ENCODE data around the gene SNIP1.
"Not testable (repeated sequence)": the region's sequence is repeated elsewhere in the genome, so short reads cannot be mapped to it uniquely, and the experiment has no call there.

SNIP1 gene

DNA sequence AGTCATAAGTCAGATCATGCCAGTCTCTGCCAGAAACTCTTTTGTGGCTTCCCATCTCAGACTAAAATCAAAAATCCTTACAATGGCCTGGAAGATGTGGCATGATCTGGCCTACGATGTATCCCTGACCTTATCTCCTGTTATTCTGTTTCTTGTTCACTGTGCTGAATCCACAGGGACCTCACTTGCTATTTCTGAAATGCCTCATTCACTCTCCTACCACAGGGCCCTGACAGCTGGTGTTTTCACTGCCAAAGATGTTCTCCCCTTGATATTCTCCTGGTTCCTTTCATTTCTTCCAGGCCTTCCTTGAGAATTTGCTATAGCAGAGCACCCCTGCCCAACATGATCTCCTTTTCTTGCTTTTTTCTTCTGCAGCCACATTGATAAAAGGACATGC is 4.3 kb upstream of the SNIP1 start:
- DNase-seq: no peak

DNA sequence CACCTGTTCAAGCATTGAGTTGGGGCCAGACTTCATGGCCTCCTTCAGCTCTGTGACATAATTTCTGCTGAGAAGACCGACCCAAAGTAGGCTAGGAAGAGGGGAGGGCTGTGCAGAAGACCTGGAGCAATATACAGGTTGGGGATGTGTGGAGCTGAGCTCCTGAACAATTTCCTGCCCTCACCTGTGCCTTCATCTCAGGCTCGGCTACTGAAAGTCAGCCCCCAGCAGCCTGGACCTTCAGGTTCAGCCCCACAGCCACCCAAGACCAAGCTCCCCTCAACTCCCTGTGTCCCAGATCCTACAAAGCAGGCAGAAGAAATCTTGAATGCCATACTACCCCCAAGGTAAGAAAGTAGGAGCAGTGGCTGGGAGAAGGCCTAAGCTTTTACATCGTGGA is 3.3 kb upstream of the SNIP1 start:
- no peak for DNase-seq

DNA sequence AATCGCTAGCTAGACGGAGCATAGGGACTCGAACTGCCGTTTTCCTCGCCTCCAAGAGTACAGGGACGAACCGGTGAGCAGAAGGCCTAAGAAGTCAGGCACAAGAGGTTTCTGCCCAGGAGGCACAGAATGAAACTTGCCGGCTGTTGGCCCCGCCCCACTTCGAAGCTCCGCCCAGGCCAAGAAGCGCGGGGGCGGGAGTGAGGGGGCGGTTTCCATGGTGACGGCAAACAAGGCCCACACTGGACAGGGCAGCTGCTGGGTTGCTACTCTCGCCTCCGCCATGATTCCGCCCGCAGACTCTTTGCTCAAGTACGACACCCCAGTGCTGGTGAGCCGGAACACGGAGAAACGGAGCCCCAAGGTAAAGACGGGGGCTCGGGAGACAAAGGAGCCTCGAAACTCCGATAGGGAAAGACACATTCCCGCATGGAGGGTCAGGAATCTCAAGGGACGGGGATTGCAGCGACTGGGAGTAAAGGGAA is 2.7 kb upstream of the SNIP1 start, which contains the start of gene DNALI1:
Gene DNALI1, plus strand, starts transcription at position 229 of the 485 bp plus-strand sequence. Its CDS starts 55 bp downstream, at position 284.
- DNase-seq: peak; percentile 27

DNA sequence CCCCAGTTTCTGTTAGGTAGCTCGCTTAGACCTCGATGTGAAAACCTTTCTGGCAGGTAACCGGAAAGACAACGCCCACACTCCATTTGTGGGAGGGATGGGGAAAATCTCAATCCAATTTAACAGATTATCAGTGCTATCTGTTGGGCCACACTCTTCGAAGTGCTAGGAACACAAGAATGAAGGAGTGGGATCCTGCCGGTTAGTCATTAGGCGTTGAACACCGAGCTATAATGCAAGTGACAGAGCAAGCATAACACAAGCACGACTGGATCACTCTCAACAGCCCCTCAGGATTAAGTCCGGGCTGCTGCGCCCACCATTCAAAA is 531 bp downstream of the SNIP1 start:
- DNase-seq: no peak

DNA sequence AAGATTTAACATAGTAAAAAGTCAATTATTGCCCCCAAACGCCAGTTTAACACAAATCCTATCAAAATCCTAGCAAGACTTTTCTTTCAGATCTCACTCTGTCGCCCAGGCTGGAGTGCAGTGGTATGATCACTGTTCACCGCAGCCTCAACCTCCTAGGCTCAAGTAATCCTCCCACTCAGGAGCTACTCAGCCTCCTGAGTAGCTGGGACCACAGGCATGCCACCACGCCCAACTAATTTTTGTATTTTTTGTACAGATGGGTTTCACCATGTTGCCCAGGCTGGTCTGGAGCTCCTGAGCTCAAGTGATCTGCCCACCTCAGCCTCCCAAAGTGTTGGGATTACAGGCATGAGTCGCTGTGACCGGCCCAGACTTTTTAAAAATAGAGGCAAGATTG is 4.8 kb downstream of the SNIP1 start:
- no peak for DNase-seq

DNA sequence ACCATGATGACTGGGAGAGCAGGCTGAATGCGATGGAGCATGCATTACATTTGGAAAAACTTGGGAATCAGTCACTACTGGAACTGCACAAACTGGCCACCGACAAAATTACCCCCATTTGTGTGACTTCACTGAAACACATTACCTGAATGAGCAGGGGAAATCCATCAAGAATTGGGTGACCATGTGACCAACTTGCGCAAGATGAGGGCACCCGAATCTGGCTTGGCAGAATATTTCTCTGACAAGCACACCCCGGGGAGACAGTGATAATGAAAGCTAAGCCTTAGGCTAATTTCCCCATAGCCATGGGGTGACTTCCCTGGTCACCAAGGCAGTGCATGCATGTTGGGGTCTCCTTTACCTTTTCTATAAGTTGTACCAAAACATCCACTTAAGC is 9.1 kb downstream of the SNIP1 start:
- DNase-seq: no peak

DNA sequence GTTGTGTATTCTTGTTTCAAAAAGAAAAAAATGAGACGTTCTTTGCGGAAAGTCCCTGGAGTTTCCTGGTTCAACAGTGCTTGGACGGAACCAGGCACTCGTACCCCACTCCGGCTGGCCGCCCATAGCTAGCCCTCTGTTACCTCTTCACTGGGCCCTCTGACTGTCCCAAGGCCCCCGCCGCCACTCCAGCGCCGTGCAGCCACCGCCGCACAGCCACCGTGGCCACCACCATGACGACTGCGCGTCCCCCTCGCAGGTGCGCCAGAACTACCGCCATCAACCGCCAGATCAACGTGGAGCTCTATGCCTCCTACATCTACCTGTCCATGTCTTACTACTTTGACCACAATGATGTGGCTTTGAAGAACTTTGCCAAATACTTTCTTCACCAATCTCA is 9.6 kb downstream of the SNIP1 start:
- DNase-seq: no peak

DNA sequence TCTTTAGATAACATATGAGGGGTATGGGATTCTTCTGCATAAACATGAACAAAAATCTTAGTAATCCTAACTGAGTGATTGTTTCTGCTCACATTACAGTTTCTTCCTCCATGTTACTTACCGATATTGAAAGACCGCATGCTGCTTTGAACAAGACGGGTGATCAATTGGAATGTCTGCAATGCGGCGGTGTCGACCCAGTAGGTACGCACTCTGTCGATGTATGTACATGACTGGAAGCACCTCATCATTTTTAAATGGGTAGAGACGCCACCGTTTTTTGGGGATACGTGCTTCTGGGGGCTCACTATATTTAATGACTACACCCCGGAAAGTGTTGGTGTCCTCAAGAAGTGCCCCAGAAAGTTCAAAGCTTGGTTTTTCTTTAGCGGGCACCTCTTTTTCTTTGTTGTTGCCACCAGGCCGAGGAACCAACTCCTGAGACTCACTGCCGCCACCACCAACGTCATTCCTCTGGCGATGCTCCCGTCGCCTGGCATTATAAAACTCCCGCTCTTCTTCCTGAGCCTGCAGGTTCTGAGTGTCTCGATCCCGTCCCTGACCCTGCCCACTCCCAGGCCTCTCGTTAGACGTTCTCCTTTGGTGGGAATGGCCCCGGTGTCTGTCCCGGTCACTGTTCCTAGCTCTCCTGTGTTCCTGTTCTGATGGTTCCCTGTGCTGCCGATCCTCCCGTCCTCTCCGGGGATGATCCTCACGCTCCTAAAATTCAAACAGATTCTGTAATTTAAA is 13.9 kb downstream of the SNIP1 start:
- DNase-seq: no peak

DNA sequence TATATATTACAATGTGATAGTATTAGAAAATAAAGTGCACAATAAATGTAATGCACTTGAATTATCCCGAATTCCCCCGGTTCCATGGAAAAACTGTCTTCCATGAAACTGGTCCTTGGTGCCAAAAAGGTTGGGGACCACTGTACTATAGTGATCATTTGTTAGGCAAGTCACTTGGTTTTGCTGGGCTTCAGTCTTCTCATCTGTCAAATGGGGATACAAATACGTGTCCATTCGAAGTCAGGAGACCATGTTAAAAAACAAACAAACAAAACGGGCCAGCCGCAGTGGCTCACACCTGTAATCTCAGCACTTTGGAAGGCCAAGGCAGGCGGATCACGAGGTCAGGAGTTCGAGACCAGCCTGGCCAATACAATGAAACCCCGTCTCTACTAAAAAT is 14.9 kb downstream of the SNIP1 start:
- DNase-seq: not testable (repeated sequence)

DNA sequence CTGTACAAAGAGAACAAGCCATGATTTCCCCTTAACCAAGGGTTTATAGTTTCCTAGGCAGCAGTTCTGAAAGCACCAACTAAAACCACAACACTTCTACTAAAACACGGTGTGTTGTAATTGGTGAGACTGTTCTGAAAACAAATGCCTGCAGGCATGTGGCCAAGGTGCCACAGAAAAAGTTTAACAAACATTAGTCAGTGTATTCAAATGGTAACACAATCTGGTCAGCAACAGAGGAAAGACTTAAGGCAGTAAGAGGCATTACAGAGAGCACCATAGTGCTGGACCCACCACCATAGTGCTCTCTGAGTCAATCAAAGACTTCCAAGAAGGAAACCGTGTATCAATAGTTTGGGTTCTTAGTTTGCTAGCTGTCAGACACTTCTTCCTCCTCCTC is 16.7 kb downstream of the SNIP1 start:
- no peak for DNase-seq

DNA sequence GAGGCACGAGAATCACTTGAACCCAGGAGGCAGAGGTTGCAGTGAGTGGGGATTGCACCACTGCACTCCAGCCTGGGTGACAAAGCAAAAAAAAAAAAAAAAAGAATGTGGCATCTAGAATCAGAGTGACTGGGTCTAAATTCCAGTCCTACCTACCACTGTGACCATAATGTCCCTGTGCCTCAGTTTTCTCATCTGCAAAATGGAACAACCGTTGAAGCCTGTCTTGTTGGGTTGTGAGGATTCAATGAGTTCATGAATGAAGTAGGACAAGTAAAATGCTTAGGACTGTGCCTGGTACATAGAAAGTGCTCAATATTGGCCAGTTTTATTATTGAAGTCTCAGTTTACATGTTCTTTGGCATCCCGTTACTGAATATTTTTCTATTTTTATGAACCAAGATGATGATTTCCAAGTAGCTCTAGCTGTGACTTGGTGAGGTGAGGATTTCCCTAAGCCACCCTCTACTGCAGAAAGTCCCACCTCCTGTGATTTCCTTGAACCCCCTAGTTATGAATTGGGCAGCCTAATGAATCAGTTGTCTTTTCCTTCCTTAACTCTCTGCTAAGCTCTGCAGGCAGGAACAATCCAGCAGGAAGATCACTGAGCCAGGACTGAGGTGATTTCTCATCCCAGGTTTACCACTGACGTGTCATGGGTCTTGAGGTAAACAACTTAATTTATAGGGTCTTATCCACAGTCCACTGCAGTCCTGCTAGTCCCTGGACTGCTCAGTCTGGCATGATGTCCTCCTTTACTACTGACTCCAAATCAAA is 20.6 kb downstream of the SNIP1 start:
- no peak for DNase-seq

DNA sequence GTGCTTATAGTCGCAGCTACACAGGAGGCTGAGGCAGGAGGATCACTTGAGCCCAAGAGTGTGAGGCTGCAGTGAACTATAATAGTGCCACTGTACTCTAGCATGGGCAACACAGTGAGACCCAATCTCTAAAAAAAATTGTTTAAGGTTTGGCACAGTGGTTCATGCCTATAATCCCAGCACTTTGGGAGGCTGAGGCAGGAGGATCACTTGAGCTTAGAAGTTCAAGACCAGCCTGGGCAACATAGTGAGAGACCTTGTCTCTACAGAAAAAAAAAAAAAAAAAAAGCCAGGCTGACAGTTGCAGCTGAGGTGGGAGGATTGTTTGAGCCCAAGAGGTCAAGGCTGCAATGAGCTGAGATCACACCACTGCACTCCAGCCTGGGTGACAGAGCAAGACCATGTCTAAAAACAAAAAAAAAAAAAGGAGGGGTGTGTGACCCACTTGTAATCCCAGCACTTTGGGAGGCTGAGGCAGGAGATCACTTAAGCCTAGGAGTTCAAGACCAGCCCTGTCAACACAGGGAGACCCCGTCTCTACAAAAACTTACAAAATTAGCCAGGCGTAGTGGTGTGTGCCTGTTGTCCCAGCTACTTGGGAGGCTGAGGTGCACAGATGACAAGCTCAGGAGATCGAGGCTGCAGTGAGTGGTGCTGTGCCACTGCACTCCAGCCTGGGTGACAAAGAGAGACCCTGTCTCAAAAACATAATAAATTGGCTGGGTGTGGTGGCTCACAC is 21.5 kb downstream of the SNIP1 start:
- not testable (repeated sequence) for DNase-seq

DNA sequence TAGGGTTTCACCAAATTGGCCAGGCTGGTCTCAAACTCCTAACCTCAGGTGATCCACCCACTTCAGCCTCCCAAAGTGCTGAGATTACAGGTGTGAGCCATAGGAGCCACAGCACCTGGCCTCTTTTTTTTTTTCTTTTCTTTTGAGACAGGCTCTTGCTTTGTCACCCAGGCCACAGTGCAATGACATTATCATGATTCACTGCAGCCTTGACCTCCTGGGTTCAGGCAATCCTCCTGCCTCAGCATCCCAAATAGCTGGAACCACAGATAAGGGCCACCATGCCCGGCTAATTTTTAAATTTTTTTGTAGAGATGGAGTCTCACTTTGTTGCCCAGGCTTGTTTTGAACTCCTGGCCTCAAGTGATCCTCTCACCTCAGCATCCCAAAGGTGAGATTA is 24.2 kb downstream of the SNIP1 start:
- not testable (repeated sequence) for DNase-seq

DNA sequence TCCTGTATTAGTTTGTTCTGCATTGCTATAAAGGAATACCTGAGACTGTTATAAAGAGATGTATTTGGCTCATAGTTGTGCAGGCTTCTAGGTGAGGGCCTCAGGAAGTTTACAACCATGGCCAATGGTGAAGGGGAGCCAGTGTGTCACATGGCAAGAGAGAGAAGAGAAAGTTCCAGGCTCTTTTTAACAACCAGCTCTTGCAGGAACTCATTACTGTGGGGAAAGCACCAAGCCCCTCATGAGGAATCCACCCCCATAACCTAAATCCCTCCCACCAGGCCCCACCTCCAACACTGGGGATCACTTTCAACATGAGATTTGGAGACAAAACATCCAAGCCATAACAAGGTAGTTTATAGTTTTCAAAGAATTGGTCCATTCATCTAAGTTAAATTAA is 34.5 kb downstream of the SNIP1 start:
- DNase-seq: no peak

DNA sequence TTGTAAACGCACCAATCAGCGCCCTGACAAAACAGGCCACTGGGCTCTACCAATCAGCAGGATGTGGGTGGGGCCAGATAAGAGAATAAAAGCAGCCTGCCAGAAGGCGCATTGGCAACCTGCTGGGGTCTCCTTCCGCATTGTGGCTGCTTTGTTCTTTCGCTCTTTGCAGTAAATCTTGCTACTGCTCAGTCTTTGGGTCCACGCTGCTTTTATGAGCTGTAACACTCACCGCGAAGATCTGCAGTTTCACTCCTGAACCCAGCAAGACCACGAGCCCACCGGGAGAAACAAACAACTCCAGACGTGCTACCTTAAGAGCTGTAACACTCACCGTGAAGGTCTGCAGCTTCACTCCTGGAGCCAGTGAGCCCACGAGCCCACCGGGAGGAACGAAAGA is 35.2 kb downstream of the SNIP1 start:
- not testable (repeated sequence) for DNase-seq

DNA sequence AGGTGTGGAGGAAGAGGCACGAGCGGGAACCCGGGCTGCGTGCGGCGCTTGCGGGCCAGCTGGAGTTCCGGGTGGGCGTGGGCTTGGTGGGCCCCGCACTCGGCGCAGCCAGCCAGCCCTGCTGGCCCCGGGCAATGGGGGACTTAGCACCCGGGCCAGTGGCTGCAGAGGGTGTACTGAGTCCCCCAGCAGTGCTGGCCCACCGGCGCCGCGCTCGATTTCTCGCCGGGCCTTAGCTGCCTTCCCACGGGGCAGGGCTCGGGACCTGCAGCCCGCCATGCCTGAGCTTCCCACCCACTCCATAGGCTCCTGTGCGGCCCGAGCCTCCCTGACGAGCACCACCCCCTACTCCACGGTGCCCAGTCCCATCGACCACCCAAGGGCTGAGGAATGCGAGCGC is 35.9 kb downstream of the SNIP1 start:
- not testable (repeated sequence) for DNase-seq

DNA sequence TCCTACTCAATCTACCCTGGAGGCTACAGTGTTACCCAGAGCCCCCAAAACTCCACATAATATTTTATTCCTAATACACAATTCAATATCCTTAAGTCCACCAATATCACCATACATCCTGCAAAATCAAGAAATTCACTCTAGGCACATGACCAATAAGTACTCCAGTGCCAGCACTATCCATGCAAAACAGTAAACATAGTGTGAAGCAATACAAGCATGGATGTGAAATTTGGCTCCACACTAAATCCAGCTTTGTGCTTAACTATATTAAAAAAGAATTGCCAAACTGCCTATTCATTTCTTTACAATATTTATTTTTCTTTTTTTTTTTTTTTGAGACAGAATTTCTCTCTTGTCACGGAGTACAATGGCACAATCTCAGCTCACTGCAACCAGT is 36.5 kb downstream of the SNIP1 start:
- no peak for DNase-seq

DNA sequence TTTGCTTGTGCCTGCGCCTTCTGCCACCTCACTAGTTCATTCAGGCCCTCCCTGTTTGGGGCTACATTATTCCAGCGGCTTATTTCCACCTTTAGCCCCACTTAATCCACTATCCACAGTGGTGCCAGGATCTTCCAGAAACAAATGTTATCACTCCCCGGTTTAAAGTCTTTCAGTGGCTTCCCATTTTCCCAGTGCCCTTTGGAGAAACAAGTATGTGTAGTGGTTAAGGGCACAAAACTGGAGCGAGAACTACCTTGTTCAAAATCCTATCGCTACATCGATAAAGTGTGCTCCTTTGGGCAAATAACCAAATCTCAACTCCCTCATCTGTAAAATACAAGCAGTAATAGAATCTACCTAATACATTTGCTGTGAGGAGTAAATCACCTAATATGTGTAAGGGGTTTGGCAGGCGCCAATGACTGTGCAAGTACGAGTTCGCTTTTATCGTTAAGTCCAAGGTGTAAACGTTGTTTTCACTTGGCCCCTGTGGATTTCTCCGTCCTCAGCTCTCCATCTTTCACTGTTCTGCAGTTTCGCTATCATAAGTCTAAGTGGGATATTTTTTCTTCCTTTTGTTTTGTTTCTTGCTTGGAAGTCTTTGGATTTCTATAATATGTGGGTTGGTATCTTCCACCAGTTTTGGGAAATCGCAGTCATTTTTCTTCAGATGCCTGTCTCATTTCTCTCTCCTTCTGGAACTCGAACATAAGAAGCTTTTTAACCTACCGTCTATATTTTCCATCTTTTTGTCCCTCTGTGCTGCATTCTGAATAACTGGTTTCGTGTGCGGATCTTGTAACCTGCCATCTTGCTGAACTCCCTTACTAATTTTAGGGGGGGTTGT is 38.7 kb downstream of the SNIP1 start:
- DNase-seq: no peak

DNA sequence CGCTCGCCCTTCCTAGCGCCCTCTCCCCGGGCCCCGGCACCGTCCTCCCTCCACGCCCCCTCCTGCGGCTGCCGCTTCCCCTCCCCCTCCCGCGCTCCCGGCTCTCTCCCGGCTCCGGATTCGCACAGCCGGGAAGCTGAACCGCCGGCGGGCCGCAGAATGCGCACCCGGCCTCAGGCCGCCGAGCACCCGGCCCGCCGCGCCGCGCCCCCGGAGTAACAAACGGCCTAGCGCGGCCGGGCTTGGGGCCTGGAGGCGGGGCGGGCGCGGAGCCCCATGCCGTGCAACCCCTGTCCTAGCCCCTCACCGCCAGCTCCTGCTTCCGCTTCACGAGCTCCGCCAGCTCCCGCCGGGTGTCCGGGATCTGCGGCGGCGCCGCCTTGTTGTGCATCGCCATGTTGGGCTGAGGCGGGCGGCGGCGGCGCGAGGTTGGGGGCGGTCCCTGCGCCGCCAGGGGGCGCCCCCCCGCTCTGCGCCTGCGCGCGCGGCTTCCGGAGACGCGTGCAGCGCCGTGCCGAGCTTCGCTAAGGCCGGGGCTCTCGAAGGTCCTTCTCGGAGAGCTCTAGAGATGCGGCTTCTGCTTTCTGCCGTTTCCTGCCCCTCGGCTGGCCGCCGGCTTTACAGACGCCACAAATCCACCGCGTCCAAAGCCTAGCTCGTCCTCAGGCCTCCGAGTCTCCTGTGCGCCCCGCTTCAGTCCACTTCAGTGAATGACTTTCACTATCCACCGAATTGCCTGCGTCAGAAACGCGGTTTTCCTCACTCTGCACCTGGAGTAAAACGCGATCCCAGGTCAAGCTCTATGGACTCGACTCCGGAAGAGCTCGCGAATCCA is 39.5 kb downstream of the SNIP1 start, which contains the start of gene MEAF6:
Gene MEAF6, minus strand, starts transcription at position 417 of the 835 bp plus-strand sequence. Its CDS starts 20 bp downstream, at position 397.
- peak; percentile 44 for DNase-seq

DNA sequence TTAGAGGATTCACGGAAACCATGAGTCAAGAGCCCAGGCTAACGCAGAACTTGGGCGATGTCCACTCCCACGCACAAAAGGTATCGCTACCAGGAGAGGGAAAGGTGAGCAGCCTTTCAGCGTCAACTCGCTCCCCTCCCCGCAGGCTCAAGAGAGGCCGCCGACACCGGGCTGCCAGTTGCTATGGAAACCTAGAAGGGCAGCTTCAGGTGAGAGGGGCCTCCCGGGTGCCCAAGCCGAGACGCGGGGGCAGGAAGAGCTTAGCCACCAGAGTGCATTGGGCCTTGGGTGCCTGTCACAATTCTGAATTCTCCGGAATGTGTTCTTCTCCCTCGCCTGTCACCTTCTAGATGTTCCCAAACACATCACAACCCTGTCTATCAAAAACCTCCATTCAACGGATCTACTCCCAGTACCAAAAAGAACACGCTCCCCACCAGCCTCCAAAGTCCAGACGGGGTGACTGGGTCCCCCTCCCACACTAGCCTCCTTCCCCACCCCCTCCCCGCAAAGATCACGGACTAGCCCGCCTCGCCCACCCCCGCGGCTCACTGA is 40.2 kb downstream of the SNIP1 start:
- no peak for DNase-seq

DNA sequence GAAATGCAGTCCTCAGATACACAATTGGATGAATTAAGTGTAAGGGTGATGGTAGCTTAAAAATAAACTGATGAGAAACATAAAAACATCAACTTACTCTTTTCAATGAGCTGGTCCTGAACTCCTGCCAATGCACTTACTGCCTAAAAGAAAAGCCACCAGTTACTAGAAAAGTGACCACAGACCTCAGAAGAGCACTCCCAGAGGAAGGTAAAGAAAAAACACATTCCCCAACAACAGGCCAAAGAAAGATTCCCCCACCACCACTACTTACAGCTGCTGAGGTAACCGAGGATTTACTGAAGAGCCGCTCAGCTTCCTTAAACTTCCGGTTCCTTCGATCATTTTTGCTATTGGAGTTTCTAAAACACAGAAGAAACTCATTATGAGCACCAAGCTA is 44.9 kb downstream of the SNIP1 start:
- DNase-seq: no peak

Measured in NCI-H1417 treated with DMSO at 0.1 percent for 48 hours (cell line).